ENCODE results near the gene FAM186B.

FAM186B gene

DNA sequence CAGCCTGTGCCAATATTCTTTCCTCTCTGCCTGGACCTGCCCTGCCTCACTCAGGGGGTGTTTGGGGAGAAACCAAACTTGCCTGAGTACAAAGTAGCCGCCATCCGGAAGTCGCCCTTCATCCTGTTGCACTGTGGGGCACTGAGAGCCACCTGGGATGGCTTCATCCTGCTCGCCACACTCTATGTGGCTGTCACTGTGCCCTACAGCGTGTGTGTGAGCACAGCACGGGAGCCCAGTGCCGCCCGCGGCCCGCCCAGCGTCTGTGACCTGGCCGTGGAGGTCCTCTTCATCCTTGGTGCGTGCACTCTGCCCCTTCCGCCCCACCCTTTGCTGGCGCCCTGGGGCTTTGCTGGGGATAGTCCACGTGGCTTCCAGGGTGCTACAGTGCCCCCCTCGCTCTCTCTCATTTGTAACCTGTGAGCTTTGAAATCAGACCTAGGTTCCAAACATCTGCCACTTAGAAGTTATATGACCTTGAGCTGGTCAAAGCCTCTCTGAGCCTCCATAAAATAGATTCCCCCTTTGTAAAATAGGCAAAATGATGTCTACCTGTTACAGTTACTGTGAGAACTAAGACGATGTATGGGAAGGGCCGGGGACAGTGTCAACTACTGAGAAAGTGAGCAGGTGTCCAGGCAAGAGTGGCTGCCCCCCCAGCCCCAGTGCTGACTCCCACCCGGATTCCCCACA, 62.1 kb downstream of the FAM186B start:
- WGBS (ENCODE audit: insufficient coverage), result 74% methylated on average over 20 of the region's 20 CpGs
- Histone ChIP-seq H3K36me3 (ENCODE audit: control insufficient read depth in 4 of 4, insufficient read depth in 4 of 4, low read length in 3 of 4) (no peaks in the 10 kb centered on the region), H3K9me3 (ENCODE audit: control extremely low read depth in 1 of 5, control insufficient read depth in 4 of 5, insufficient read depth in 2 of 5, low read depth in 1 of 5, low read length in 4 of 5) (no peaks in the 10 kb centered on the region), H3K27me3 (replicated peaks in 2 of 5; ENCODE audit: control insufficient read depth in 4 of 5, insufficient read depth in 5 of 5, low read length in 4 of 5) (peaks cover 0 to 63% (median 45%) of the 10 kb centered on the region in 5 experiments), H3K27ac (ENCODE audit: insufficient read depth in 1 of 2, low read depth in 1 of 2, low read length in 2 of 2, poor library complexity in 1 of 2, severe bottlenecking in 2 of 2) (no peak overlapping the region), H3K4me1 (ENCODE audit: control extremely low read depth in 1 of 4, control insufficient read depth in 4 of 4, insufficient read depth in 4 of 4, low read length in 3 of 4) (peaks cover 0 to 14% (median 9%) of the 10 kb centered on the region in 4 experiments), H3K4me3 (ENCODE audit: control insufficient read depth in 1 of 7, extremely low read depth in 1 of 7, insufficient read depth in 4 of 7, low read depth in 2 of 7, low read length in 6 of 7) (no peak overlapping the region)
- POLR2A ChIA-PET, result no interaction called here
- CTCF ChIA-PET, result interaction anchor here (1.2 to 1.7 kb wide), 3 partner anchors 7 to 27 kb away, joined by 3 to 9 read pairs (median 4); no protein-coding TSS in a partner anchor
- DNase-seq, result no peak

DNA sequence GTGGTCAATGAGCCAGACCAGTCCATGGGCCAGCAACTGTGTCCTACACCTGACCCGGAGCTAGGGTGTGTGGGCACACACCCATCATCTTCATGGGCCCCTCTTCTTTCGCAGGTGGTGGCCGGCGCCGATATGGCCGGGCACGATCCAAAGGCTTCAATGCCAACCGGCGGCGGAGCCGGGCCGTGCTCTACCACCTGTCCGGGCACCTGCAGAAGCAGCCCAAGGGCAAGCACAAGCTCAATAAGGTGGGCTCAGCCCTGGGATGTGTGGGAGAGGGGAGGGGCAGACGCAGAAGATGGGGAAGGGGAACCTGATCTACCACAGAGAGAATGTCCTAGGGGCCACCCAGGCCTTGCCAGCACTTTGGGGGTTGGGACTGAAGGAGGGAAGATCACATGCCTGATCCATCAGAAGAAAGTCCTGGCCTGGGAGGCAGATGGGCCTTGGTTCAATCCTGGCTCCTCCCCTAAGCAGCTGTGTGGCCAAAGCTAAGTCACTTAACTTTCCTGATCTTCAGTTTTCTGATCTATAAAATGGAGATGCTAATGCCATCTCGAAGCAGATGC, 62.8 kb downstream of the FAM186B start:
- CTCF ChIA-PET, result interaction anchor here (1.2 to 1.7 kb wide), 4 partner anchors 8 to 26 kb away, joined by 3 to 9 read pairs (median 4); no protein-coding TSS in a partner anchor

DNA sequence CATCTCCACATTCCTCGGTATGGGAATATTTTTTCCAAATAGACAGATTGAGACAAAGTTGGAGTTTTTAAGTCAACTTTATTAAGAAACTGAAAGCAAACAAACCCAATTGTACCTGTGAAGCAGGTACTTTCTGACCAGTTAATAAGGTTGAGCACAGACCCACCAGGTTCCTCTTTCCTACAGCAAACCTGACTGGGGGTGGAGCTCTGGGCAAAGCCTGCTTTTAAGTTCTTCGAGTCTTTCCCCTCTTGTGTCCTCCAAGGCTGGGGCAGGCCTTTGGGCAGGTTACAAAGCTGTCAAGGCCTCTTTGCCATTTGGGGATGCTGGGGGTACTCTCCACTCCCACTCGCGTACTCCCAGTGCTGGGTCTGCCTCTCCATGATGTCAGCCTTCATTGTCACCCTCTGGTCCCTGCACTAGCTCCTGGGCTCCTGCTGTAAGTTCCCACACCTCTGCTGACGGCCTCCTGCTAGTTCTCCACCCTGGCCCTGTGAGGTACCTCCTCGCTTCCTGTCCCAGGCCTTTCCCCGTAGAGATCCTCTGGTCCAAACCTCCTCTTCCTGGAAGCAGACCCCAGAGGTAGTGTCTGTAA, 63.4 kb downstream of the FAM186B start:
- Histone ChIP-seq H3K4me1 (ENCODE audit: control extremely low read depth in 1 of 4, control insufficient read depth in 4 of 4, insufficient read depth in 4 of 4, low read length in 3 of 4) (peaks cover 0 to 25% (median 21%) of the 10 kb centered on the region in 4 experiments), H3K27me3 (replicated peaks in 2 of 5; ENCODE audit: control insufficient read depth in 4 of 5, insufficient read depth in 5 of 5, low read length in 4 of 5) (peaks cover 0 to 72% (median 46%) of the 10 kb centered on the region in 5 experiments), H3K36me3 (ENCODE audit: control insufficient read depth in 4 of 4, insufficient read depth in 4 of 4, low read length in 3 of 4) (no peaks in the 10 kb centered on the region), H3K27ac (ENCODE audit: insufficient read depth in 1 of 2, low read depth in 1 of 2, low read length in 2 of 2, poor library complexity in 1 of 2, severe bottlenecking in 2 of 2) (no peak overlapping the region), H3K9me3 (ENCODE audit: control extremely low read depth in 1 of 5, control insufficient read depth in 4 of 5, insufficient read depth in 2 of 5, low read depth in 1 of 5, low read length in 4 of 5) (no peaks in the 10 kb centered on the region), H3K4me3 (ENCODE audit: control insufficient read depth in 1 of 7, extremely low read depth in 1 of 7, insufficient read depth in 4 of 7, low read depth in 2 of 7, low read length in 6 of 7) (no peak overlapping the region)
- WGBS (ENCODE audit: insufficient coverage), result 80% methylated on average over 7 of the region's 7 CpGs
- DNase-seq, result peak in 2 of 3 donors; percentile 29 to 30
- CTCF ChIA-PET, result interaction anchor here (1.3 to 1.7 kb wide), 3 partner anchors 9 to 12 kb away, joined by 3 to 9 read pairs (median 3); no protein-coding TSS in a partner anchor
- POLR2A ChIA-PET, result interaction anchor here (0.8 kb wide), 1 partner anchor 10 kb away, joined by 3 read pairs; no protein-coding TSS in a partner anchor

More for the DNA sequence above, 62.8 kb downstream of the FAM186B start:
- POLR2A ChIA-PET, result interaction anchor here (0.8 kb wide), 1 partner anchor 10 kb away, joined by 3 read pairs; no protein-coding TSS in a partner anchor
- peaks cover 0 to 68% (median 45%) of the 10 kb centered on the region in 5 experiments for H3K27me3 ChIP-seq (replicated peaks in 2 of 5; ENCODE audit: control insufficient read depth in 4 of 5, insufficient read depth in 5 of 5, low read length in 4 of 5)
- WGBS (ENCODE audit: insufficient coverage), result 99% methylated on average over 14 of the region's 15 CpGs
- H3K27ac ChIP-seq (ENCODE audit: insufficient read depth in 1 of 2, low read depth in 1 of 2, low read length in 2 of 2, poor library complexity in 1 of 2, severe bottlenecking in 2 of 2), result no peak overlapping the region
- H3K4me3 ChIP-seq (ENCODE audit: control insufficient read depth in 1 of 7, extremely low read depth in 1 of 7, insufficient read depth in 4 of 7, low read depth in 2 of 7, low read length in 6 of 7), result no peak overlapping the region
- no peaks in the 10 kb centered on the region for H3K9me3 ChIP-seq (ENCODE audit: control extremely low read depth in 1 of 5, control insufficient read depth in 4 of 5, insufficient read depth in 2 of 5, low read depth in 1 of 5, low read length in 4 of 5)
- H3K4me1 ChIP-seq (ENCODE audit: control extremely low read depth in 1 of 4, control insufficient read depth in 4 of 4, insufficient read depth in 4 of 4, low read length in 3 of 4), result peaks cover 0 to 18% (median 15%) of the 10 kb centered on the region in 4 experiments
- H3K36me3 ChIP-seq (ENCODE audit: control insufficient read depth in 4 of 4, insufficient read depth in 4 of 4, low read length in 3 of 4), result no peaks in the 10 kb centered on the region
- DNase-seq, result no peak

DNA sequence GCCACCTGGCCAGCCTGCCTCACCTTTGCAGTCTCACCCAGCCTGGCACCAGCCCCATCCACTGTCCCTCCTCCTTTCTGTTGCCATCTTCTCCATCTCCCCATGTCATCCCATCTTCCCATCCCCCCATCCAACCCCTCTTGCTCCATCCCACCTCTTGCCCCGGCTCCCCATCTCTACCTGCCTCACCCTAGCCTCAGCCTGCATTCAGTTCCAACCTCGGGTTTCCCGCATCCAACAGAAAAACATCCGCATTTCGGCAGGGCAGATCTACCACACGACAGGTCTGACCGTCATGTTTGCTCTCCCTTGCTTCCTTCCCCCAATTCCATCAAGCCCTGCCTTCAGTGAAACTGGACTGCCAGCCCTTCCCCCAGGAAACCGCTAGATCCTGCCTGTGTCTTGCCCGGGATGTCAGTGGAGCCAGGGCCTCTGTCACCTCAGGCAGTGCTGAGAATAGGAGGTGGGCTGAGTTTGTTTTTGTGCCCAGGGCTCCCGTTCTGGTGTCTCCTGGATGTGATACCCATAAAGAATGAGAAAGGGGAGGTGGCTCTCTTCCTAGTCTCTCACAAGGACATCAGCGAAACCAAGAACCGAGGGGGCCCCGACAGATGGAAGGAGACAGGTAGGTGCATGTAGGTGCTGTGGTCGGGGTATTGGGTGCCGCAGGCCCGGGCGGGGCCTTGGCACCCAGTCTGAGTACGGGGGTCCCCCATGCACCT, 64.1 kb downstream of the FAM186B start:
- 93% methylated on average over 9 of the region's 18 CpGs for WGBS (ENCODE audit: insufficient coverage)
- no peak overlapping the region for H3K4me3 ChIP-seq (ENCODE audit: control insufficient read depth in 1 of 7, extremely low read depth in 1 of 7, insufficient read depth in 4 of 7, low read depth in 2 of 7, low read length in 6 of 7)
- DNase-seq, result no peak
- H3K9me3 ChIP-seq (ENCODE audit: control extremely low read depth in 1 of 5, control insufficient read depth in 4 of 5, insufficient read depth in 2 of 5, low read depth in 1 of 5, low read length in 4 of 5), result no peaks in the 10 kb centered on the region
- H3K27me3 ChIP-seq (replicated peaks in 2 of 5; ENCODE audit: control insufficient read depth in 4 of 5, insufficient read depth in 5 of 5, low read length in 4 of 5), result peaks cover 3 to 76% (median 44%) of the 10 kb centered on the region in 5 experiments
- POLR2A ChIA-PET, result no interaction called here
- CTCF ChIA-PET, result interaction anchor here (0.8 to 1.7 kb wide), 3 partner anchors 9 to 13 kb away, joined by 3 to 9 read pairs (median 3); no protein-coding TSS in a partner anchor
- no peaks in the 10 kb centered on the region for H3K36me3 ChIP-seq (ENCODE audit: control insufficient read depth in 4 of 4, insufficient read depth in 4 of 4, low read length in 3 of 4)
- peaks cover 2 to 30% (median 22%) of the 10 kb centered on the region in 4 experiments for H3K4me1 ChIP-seq (ENCODE audit: control extremely low read depth in 1 of 4, control insufficient read depth in 4 of 4, insufficient read depth in 4 of 4, low read length in 3 of 4)
- no peak overlapping the region for H3K27ac ChIP-seq (ENCODE audit: insufficient read depth in 1 of 2, low read depth in 1 of 2, low read length in 2 of 2, poor library complexity in 1 of 2, severe bottlenecking in 2 of 2)

DNA sequence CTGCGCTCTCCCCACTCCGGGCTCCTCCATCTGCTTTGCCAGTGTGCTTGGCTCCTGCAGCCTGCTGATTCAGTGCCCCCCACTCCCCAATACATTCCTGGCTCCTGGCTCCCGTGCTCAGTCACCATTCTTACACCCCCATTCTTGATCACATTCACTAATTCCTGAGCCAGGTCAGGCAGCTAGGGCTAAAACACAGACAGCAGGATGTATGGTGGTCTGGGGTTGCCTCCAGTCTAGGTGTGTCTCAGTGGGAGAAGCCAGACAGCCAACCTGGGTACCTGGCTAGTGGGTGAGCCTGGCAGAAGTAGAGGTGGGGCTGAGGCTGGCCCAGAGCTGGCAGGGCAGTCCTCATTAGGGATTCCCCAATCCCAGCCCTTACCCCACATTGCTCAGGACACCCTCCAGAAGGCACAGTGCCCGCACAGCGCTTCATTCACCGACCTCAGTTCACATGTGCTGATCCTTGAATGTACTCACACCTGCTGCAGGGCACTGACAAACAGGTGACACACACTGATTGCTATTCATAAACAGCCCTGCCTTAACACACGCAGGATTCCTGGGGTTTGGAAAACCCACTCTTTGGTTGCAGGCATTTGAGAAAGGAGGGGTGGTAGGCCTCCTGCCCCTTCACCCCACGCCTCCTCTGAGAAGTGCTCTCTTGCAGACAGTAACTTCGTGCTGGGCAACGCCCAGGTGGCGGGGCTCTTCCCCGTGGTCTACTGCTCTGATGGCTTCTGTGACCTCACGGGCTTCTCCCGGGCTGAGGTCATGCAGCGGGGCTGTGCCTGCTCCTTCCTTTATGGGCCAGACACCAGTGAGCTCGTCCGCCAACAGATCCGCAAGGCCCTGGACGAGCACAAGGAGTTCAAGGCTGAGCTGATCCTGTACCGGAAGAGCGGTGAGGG, 65.0 kb downstream of the FAM186B start:
- H3K36me3 ChIP-seq (ENCODE audit: control insufficient read depth in 4 of 4, insufficient read depth in 4 of 4, low read length in 3 of 4), result no peaks in the 10 kb centered on the region
- peaks cover 5 to 32% (median 26%) of the 10 kb centered on the region in 4 experiments for H3K4me1 ChIP-seq (ENCODE audit: control extremely low read depth in 1 of 4, control insufficient read depth in 4 of 4, insufficient read depth in 4 of 4, low read length in 3 of 4)
- peaks cover 3 to 77% (median 45%) of the 10 kb centered on the region in 5 experiments for H3K27me3 ChIP-seq (replicated peaks in 2 of 5; ENCODE audit: control insufficient read depth in 4 of 5, insufficient read depth in 5 of 5, low read length in 4 of 5)
- H3K4me3 ChIP-seq (ENCODE audit: control insufficient read depth in 1 of 7, extremely low read depth in 1 of 7, insufficient read depth in 4 of 7, low read depth in 2 of 7, low read length in 6 of 7), result no peak overlapping the region
- CTCF ChIA-PET, result interaction anchor here (0.8 to 1.1 kb wide), 2 partner anchors 12 to 13 kb away, joined by 3 read pairs; no protein-coding TSS in a partner anchor
- no peak for DNase-seq
- no peak overlapping the region for H3K27ac ChIP-seq (ENCODE audit: insufficient read depth in 1 of 2, low read depth in 1 of 2, low read length in 2 of 2, poor library complexity in 1 of 2, severe bottlenecking in 2 of 2)
- POLR2A ChIA-PET, result no interaction called here
- no peaks in the 10 kb centered on the region for H3K9me3 ChIP-seq (ENCODE audit: control extremely low read depth in 1 of 5, control insufficient read depth in 4 of 5, insufficient read depth in 2 of 5, low read depth in 1 of 5, low read length in 4 of 5)
- 94% methylated on average over 19 of the region's 21 CpGs for WGBS (ENCODE audit: insufficient coverage)

Measured in common myeloid progenitor, CD34-positive (primary cell).